RWPE1 (cell line): Measurements from ENCODE around the gene FOXP1.

Experiments
- CTCF ChIA-PET: fragments of 350-600 bp; sonication (Branson Sonifier 250); formaldehyde crosslinking; extraction: SDS; loops from one replicate; lab custom pipeline; 2021; lab: Yijun Ruan, JAX
- POLR2A ChIA-PET: fragments of 400-600 bp; formaldehyde crosslinking; extraction: SDS; loops from one replicate; lab custom pipeline; 2020; ENCODE audit warnings: antibody characterized with exemption; ENCODE audit not compliant: low non-redundant PET; lab: Yijun Ruan, JAX
- DNase-seq: peaks from one replicate; pipeline ENCODE4 v3.0.0; 2012; ENCODE audit warnings: low spot score
- H3K27ac ChIP-seq: fragments of 450-650 bp; 2 replicates; pipeline ENCODE4 v1.5.1; 2017
- CTCF ChIP-seq: fragments of 450-650 bp; conservative IDR thresholded peaks from 2 replicates; pipeline ENCODE4 v1.5.1; 2017; ENCODE audit warnings: low read depth, mild to moderate bottlenecking

FOXP1 gene

GRCh38 chr3:71152892-71153265 lies 430.6 kb downstream of the FOXP1 start:
- CTCF ChIA-PET = no interaction called here
- no peak for DNase-seq
- POLR2A ChIA-PET = no interaction called here
- H3K27ac ChIP-seq = no peak overlapping the region
- no peak for TF ChIP-seq CTCF

- no peak for TF ChIP-seq CTCF
- ChIA-PET POLR2A (no interaction called here), CTCF (no interaction called here)
- H3K27ac ChIP-seq = no peak overlapping the region
- DNase-seq = no peak
Observed at GRCh38 chr3:71152039-71152891, 431.3 kb downstream of the FOXP1 start.

GRCh38 chr3:71149959-71150954 lies 433.3 kb downstream of the FOXP1 start:
- POLR2A ChIA-PET = no interaction called here
- no peak overlapping the region for H3K27ac ChIP-seq
- no peak for TF ChIP-seq CTCF
- CTCF ChIA-PET = no interaction called here
- DNase-seq = no peak

GRCh38 chr3:71148455-71149060 lies 435.0 kb downstream of the FOXP1 start:
- CTCF ChIA-PET = no interaction called here
- POLR2A ChIA-PET = no interaction called here
- no peak for TF ChIP-seq CTCF
- DNase-seq = no peak
- H3K27ac ChIP-seq = no peak overlapping the region

- no peak overlapping the region for H3K27ac ChIP-seq
- POLR2A ChIA-PET = no interaction called here
- CTCF ChIA-PET = no interaction called here
- DNase-seq = no peak
- TF ChIP-seq CTCF = no peak
Observed at GRCh38 chr3:71146673-71147072, 436.9 kb downstream of the FOXP1 start.

- DNase-seq = no peak
- TF ChIP-seq CTCF = no peak
- no peak overlapping the region for H3K27ac ChIP-seq
- CTCF ChIA-PET = interaction anchor here (0.6 kb wide), 1 partner anchor 39 kb away, joined by 3 read pairs; no protein-coding TSS in a partner anchor
- POLR2A ChIA-PET = no interaction called here
Observed at GRCh38 chr3:71145954-71146353, 437.6 kb downstream of the FOXP1 start.
